GM12892 (cell line): ENCODE data around the gene MYH8.

ENCODE experiments used
- DNase-seq: peaks from one replicate; pipeline ENCODE4 v3.0.0; 2011; ENCODE audit not compliant: insufficient read length
- FAIRE-seq: peaks from 2 replicates; lab custom pipeline; 2011; peaks lifted over from hg19 to GRCh38; lab: Jason Lieb, UNC
- POLR2A ChIP-seq: IDR thresholded peaks from 2 replicates; pipeline ENCODE4 v1.6.1; 2011; ENCODE audit warnings: low read depth, low read length, control low read depth
- POLR2AphosphoS5 ChIP-seq: IDR thresholded peaks from 2 replicates; pipeline ENCODE4 v1.6.1; 2011; ENCODE audit warnings: low read depth, low read length, control low read depth
- TAF1 ChIP-seq: IDR thresholded peaks from 2 replicates; pipeline ENCODE4 v1.6.1; 2011; ENCODE audit warnings: low read depth, mild to moderate bottlenecking, control low read depth, low read length, borderline replicate concordance

Gene MYH8

GRCh38 chr17:10421211-10421610, 539 bp downstream of the MYH8 start:
- DNase-seq, result no peak
- no peak for TF ChIP-seq POLR2A
- TF ChIP-seq POLR2AphosphoS5, result no peak
- TF ChIP-seq TAF1, result no peak
- no peak for FAIRE-seq

GRCh38 chr17:10420811-10421210, 939 bp downstream of the MYH8 start:
- TF ChIP-seq TAF1 (no peak), POLR2AphosphoS5 (no peak), POLR2A (no peak)
- DNase-seq, result no peak
- no peak for FAIRE-seq

- DNase-seq (no peak), FAIRE-seq (no peak)
- no peak for TF ChIP-seq TAF1
- no peak for TF ChIP-seq POLR2A
- no peak for TF ChIP-seq POLR2AphosphoS5
These were observed 4.3 kb downstream of the MYH8 start for GRCh38 chr17:10417431-10417830.

GRCh38 chr17:10415161-10415560, 6.6 kb downstream of the MYH8 start:
- TF ChIP-seq POLR2A (no peak), TAF1 (no peak), POLR2AphosphoS5 (no peak)
- FAIRE-seq (no peak), DNase-seq (no peak)

- no peak for DNase-seq
- TF ChIP-seq POLR2A, result no peak
- TF ChIP-seq POLR2AphosphoS5, result no peak
- no peak for TF ChIP-seq TAF1
- no peak for FAIRE-seq
These were observed 18.2 kb downstream of the MYH8 start for GRCh38 chr17:10403589-10403988.

- TF ChIP-seq POLR2A, result no peak
- no peak for TF ChIP-seq TAF1
- no peak for TF ChIP-seq POLR2AphosphoS5
- no peak for FAIRE-seq
- no peak for DNase-seq
These were observed 23.4 kb downstream of the MYH8 start for GRCh38 chr17:10398352-10398751.

GRCh38 chr17:10396524-10397163, 25.1 kb downstream of the MYH8 start:
- DNase-seq, result no peak
- TF ChIP-seq POLR2A, result no peak
- TF ChIP-seq POLR2AphosphoS5, result no peak
- no peak for TF ChIP-seq TAF1
- FAIRE-seq, result no peak

- FAIRE-seq, result peak; percentile 84
- TF ChIP-seq POLR2AphosphoS5 (no peak), POLR2A (no peak), TAF1 (no peak)
- DNase-seq, result no peak
These were observed 27.4 kb downstream of the MYH8 start for GRCh38 chr17:10394201-10394887.

GRCh38 chr17:10392880-10393279, 28.9 kb downstream of the MYH8 start:
- DNase-seq, result no peak
- TF ChIP-seq POLR2A (no peak), TAF1 (no peak), POLR2AphosphoS5 (no peak)
- FAIRE-seq, result no peak

GRCh38 chr17:10385871-10386270, 35.9 kb downstream of the MYH8 start:
- TF ChIP-seq TAF1 (no peak), POLR2A (no peak), POLR2AphosphoS5 (no peak)
- DNase-seq (no peak), FAIRE-seq (no peak)

- FAIRE-seq, result no peak
- DNase-seq, result no peak
- no peak for TF ChIP-seq POLR2A
- no peak for TF ChIP-seq TAF1
- TF ChIP-seq POLR2AphosphoS5, result no peak
These were observed 37.6 kb downstream of the MYH8 start for GRCh38 chr17:10384175-10384574.
